Urinary bladder (tissue), 2 donors: ENCODE data around the gene HIC2. TPM values are rescaled to one million over a fixed set of nuclear protein-coding genes. Genes with fewer than 3 reads are reported as not detected.

Experiments
- polyA plus RNA-seq: library from polyadenylated mRNA; stranded (reverse); fragments of 200-250 nt; gene quantifications from one replicate; pipeline ENCODE4 v1.2.3, GENCODE V29; 2013
- small RNA-seq: library from RNA; depleted of rRNA; stranded (forward); fragments of <200 nt; gene quantifications from one replicate; pipeline ENCODE3, GENCODE V24; 2014
- total RNA-seq: library from RNA; depleted of rRNA; stranded (reverse); fragments of >200 nt; gene quantifications from one replicate; pipeline ENCODE4 v1.2.3, GENCODE V29; 2014
- donor health status: healthy.

HIC2 gene
- total and polyA plus RNA-seq, 2 donors, result 2.0 to 5.0 TPM

Small RNA genes lying within 50 kb of the gene (small RNA-seq; reads per million reads assigned to genes)
- gene RF00492 (not detected), gene RN7SKP63 (not detected)

Other genes starting within 250 kb of the HIC2 start
- gene RIMBP3B, start 33.6 kb upstream of the HIC2 start, total RNA-seq, result 0.11 TPM
- gene RIMBP3B, start 33.6 kb upstream of the HIC2 start, polyA plus RNA-seq, result 0.05 TPM
- gene TMEM191C, start 50.0 kb downstream of the HIC2 start, total RNA-seq, result 0.85 TPM
- 0.80 TPM for gene TMEM191C, start 50.0 kb downstream of the HIC2 start, polyA plus RNA-seq
- gene RIMBP3C, start 134.1 kb downstream of the HIC2 start, total RNA-seq, result 0.26 TPM
- gene RIMBP3C, start 134.1 kb downstream of the HIC2 start, polyA plus RNA-seq, result not detected
- 32.4 TPM for gene UBE2L3, start 150.3 kb downstream of the HIC2 start, total RNA-seq
- 55.6 TPM for gene UBE2L3, start 150.3 kb downstream of the HIC2 start, polyA plus RNA-seq
- gene YDJC, start 212.7 kb downstream of the HIC2 start, total RNA-seq, result 3.7 TPM
- gene YDJC, start 212.7 kb downstream of the HIC2 start, polyA plus RNA-seq, result 26.4 TPM
- gene CCDC116, start 215.4 kb downstream of the HIC2 start, total RNA-seq, result 0.53 TPM
- gene CCDC116, start 215.4 kb downstream of the HIC2 start, polyA plus RNA-seq, result 0.37 TPM
- 5.1 TPM for gene SDF2L1, start 224.9 kb downstream of the HIC2 start, total RNA-seq
- gene SDF2L1, start 224.9 kb downstream of the HIC2 start, polyA plus RNA-seq, result 58.0 TPM
- 26.8 TPM for gene PPIL2, start 248.6 kb downstream of the HIC2 start, total RNA-seq
- gene PPIL2, start 248.6 kb downstream of the HIC2 start, polyA plus RNA-seq, result 26.3 TPM